BLaER1 treated with 17β-estradiol and CSF1 and Interleukin-3, amounts not matched to agents 10 nM and 100 nM (cell line): ENCODE results near the gene PANK4.
A peak's percentile ranks its signal among the peaks of the same experiment; 100 is the strongest.

Source experiments
- H3K27ac ChIP-seq, 11 experiments: shearing (Covaris generic); formaldehyde crosslinking; 2 replicates each; pipeline ENCODE4 v1.8.1; 2022
- H3K27me3 ChIP-seq, 11 experiments: shearing (Covaris generic); formaldehyde crosslinking; 2 replicates each; pipeline ENCODE4 v1.8.1; 2022
- H3K36me3 ChIP-seq, 11 experiments: shearing (Covaris generic); formaldehyde crosslinking; 2 replicates each; pipeline ENCODE4 v1.8.1; 2022
- H3K4me1 ChIP-seq, 10 experiments: shearing (Covaris generic); formaldehyde crosslinking; 2 replicates each; pipeline ENCODE4 v1.8.1; 2022
- H3K4me2 ChIP-seq, 11 experiments: shearing (Covaris generic); formaldehyde crosslinking; 2 replicates each; pipeline ENCODE4 v1.8.1; 2022
- H3K4me3 ChIP-seq, 10 experiments: shearing (Covaris generic); formaldehyde crosslinking; 2 replicates each; pipeline ENCODE4 v1.8.1; 2022
- H3K9ac ChIP-seq, 11 experiments: shearing (Covaris generic); formaldehyde crosslinking; 2 replicates each; pipeline ENCODE4 v1.8.1; 2022
- H3K9me3 ChIP-seq, 11 experiments: shearing (Covaris generic); formaldehyde crosslinking; replicated peaks in 1 of 11; 2 replicates each; pipeline ENCODE4 v1.8.1; 2022
- H4K20me1 ChIP-seq, 11 experiments: shearing (Covaris generic); formaldehyde crosslinking; 2 replicates each; pipeline ENCODE4 v1.8.1; 2022
- Cebpa-rat ChIP-seq, 11 experiments: shearing (Covaris generic); IDR thresholded peaks; 2 replicates each; pipeline ENCODE4 v1.8.1; 2022

Gene PANK4

DNA sequence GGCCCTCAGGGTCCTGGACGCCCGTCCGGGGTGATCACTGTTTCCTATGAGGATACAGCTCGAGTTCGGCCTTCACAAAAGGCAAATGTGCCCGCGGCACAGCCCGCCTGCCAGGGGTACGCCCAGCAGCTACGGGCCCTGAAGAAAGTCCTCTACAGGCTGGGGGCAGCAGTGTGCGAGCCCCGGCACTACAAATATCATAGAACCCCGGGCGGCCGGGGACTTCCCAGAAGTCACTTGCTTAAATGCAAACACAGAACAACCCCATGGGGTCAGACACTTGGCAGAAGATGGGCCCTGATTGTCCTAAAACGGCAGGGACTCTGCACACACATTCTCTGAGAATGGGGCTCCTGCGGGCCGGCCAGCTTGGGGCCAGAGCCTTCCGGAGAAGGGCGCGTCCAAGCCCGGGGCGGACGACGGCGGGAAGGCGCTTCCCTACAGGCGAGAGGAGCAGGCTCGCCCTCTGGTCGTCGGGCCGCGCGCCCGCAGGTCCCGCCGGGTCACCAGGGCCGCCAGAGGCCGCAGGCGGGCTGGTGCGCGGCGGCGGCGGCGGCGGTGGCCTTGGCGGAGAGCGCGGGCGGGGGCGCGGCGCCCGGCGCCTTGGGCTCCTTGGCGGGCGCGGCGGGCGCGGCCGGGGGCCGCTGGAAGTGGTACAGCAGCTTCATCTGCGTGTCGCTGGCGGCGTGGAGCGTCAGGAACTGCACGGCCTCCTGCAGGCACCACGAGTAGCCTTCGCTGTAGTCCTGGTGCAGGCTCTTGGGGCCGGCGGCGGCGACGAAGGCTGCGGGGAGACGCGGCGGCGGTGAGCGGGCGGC, 2.8 kb upstream of the PANK4 start:
- Histone ChIP-seq H3K4me1 (peaks cover 37 to 60% (median 53%) of the 10 kb centered on the region in 10 experiments), H4K20me1 (peaks cover 18 to 89% (median 62%) of the 10 kb centered on the region in 11 experiments), H3K4me2 (peak overlapping the region; percentile 49 to 80 (median 68)), H3K36me3 (no peaks in the 10 kb centered on the region), H3K9me3 (no peaks in the 10 kb centered on the region), H3K27ac (no peak overlapping the region), H3K4me3 (peak overlapping the region; percentile 25 to 57 (median 38); a peak in 17 of 20 replicates), H3K9ac (peak overlapping the region in 2 of 11 experiments; percentile 14 to 44; a peak in 1 of 22 replicates), H3K27me3 (peaks cover 73 to 76% (median 75%) of the 10 kb centered on the region in 11 experiments)
- no peak for TF ChIP-seq Cebpa-rat (IDR thresholded peaks at IDR 0.05)

DNA sequence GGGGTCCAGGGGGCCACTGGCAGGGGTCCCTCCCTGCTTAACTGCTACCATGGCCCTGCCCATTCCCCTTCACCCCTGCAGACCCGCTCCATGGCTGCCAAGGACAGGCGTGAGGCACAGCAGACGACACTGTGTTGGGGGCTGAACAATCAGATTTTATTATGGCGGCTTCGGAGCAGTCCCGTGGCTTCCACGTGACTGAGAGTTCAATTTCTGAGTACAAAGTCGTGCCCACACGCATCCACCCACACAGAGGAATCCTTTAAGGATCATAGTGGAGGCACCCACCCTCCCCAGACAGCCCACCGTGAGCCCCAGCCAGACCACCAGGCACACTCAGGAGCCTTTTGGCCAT, 2.2 kb upstream of the PANK4 start:
- Histone ChIP-seq H3K27me3 (peaks cover 67 to 70% (median 69%) of the 10 kb centered on the region in 11 experiments), H3K4me2 (peak overlapping the region in 7 of 11 experiments; percentile 58 to 80 (median 69); a peak in 8 of 22 replicates), H3K27ac (no peak overlapping the region), H3K36me3 (peaks cover 0 to 4% (median 0%) of the 10 kb centered on the region in 11 experiments; a peak in 1 of 22 replicates), H3K4me3 (no peak overlapping the region), H3K4me1 (peaks cover 42 to 65% (median 58%) of the 10 kb centered on the region in 10 experiments), H3K9ac (no peak overlapping the region), H3K9me3 (no peaks in the 10 kb centered on the region), H4K20me1 (peaks cover 24 to 90% (median 68%) of the 10 kb centered on the region in 11 experiments)
- TF ChIP-seq Cebpa-rat (IDR thresholded peaks at IDR 0.05), result no peak

DNA sequence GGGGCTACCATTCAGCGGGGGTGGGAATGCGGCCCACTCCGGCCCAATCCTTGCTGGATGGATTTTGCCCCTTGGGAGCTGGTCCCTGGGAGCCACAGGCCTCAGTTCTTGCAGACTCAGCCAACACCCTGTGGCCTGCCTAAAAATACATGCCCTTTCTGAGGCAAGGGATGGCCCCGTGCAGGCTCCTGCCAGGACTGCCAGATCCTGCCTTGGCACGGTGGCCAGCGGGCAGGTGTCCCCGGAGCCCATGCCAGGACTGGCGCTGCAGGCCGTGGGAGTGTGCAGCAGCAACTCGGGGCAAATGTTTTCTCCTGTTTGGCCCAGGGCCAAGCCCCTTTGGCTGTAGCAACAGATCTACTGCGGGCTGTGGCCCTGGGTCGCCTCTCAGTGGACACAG, 1.6 kb upstream of the PANK4 start:
- peaks cover 0 to 9% (median 0%) of the 10 kb centered on the region in 11 experiments; a peak in 2 of 22 replicates for H3K36me3 ChIP-seq
- no peaks in the 10 kb centered on the region for H3K9me3 ChIP-seq
- peaks cover 62 to 64% (median 64%) of the 10 kb centered on the region in 11 experiments for H3K27me3 ChIP-seq
- H3K4me3 ChIP-seq, result no peak overlapping the region
- no peak overlapping the region for H3K27ac ChIP-seq
- H3K4me2 ChIP-seq, result peak overlapping the region in 1 of 11 experiments; percentile 88; a peak in 1 of 22 replicates
- no peak for TF ChIP-seq Cebpa-rat (IDR thresholded peaks at IDR 0.05)
- H4K20me1 ChIP-seq, result peaks cover 30 to 90% (median 74%) of the 10 kb centered on the region in 11 experiments
- no peak overlapping the region for H3K9ac ChIP-seq
- peaks cover 44 to 71% (median 64%) of the 10 kb centered on the region in 10 experiments for H3K4me1 ChIP-seq

DNA sequence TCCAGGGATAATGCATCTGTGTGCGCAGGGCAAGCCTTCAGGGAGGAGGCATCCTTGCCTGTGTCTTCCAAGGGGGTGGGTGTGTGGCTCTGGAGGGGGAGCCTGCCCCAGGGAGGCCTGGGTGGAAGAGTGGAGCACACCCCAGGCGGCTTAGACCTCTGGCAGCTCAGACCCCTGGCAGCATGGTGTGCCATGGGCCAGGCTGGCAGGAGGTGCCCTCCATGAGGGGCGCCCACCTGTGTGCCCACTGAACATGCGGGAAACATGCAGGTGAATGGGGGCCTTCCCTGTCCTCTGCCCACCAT, 1.1 kb upstream of the PANK4 start:
- H3K9ac ChIP-seq, result no peak overlapping the region
- H3K4me1 ChIP-seq, result peaks cover 44 to 76% (median 68%) of the 10 kb centered on the region in 10 experiments
- no peaks in the 10 kb centered on the region for H3K9me3 ChIP-seq
- H3K4me2 ChIP-seq, result peak overlapping the region in 8 of 11 experiments; percentile 68 to 90 (median 81); a peak in 14 of 22 replicates
- no peak overlapping the region for H3K27ac ChIP-seq
- H3K36me3 ChIP-seq, result peaks cover 0 to 14% (median 0%) of the 10 kb centered on the region in 11 experiments; a peak in 5 of 22 replicates
- peaks cover 35 to 92% (median 79%) of the 10 kb centered on the region in 11 experiments for H4K20me1 ChIP-seq
- no peak for TF ChIP-seq Cebpa-rat (IDR thresholded peaks at IDR 0.05)
- no peak overlapping the region for H3K4me3 ChIP-seq
- peaks cover 58 to 59% (median 59%) of the 10 kb centered on the region in 11 experiments for H3K27me3 ChIP-seq

DNA sequence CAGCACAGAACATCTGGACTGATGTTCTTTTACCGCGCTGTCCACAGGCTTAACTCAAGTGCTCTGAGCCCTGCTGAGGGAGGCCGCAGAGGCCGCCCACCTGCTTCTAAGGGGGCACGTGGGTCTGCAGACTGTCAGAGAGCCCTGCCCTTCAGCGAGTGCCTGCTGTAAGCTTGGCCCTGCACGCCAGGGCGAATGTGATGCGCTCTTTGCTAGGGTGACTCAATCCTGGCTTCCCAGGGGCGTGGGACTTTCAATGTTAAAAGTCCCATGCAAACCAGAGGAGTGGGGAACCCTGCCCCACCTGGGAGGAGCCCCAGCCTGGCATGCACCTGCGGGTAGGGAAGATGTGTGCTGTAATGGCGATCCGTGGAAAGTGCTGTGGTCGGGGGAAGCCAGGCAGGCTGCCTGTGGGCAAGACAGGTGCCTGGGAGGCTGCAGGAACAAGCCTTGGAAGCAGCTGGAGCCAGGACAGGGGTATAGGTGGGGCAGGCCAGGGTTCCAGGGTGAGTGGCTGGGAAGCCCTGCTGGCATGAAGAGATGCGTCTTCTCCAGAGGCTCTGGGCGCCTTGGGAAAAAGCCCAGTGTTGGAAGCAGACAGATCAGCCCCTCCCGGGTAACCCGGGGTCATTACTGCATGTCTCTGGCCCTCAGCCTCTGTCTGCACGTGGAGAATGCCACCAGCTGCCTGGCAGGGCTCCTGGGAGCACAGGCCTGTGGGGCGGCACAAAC, 594 bp upstream of the PANK4 start:
- H3K9ac ChIP-seq, result peak overlapping the region in 2 of 11 experiments; percentile 37 to 41; a peak in 1 of 22 replicates
- H3K9me3 ChIP-seq, result no peaks in the 10 kb centered on the region
- TF ChIP-seq Cebpa-rat (IDR thresholded peaks at IDR 0.05), result no peak
- no peak overlapping the region for H3K27ac ChIP-seq
- peaks cover 53 to 54% (median 54%) of the 10 kb centered on the region in 11 experiments for H3K27me3 ChIP-seq
- H3K4me2 ChIP-seq, result peak overlapping the region; percentile 63 to 90 (median 79)
- H3K4me1 ChIP-seq, result peaks cover 44 to 81% (median 73%) of the 10 kb centered on the region in 10 experiments
- peak overlapping the region in 8 of 10 experiments; percentile 85 to 100 (median 91); a peak in 12 of 20 replicates for H3K4me3 ChIP-seq
- H3K36me3 ChIP-seq, result peaks cover 0 to 15% (median 0%) of the 10 kb centered on the region in 11 experiments; a peak in 7 of 22 replicates
- H4K20me1 ChIP-seq, result peaks cover 40 to 92% (median 84%) of the 10 kb centered on the region in 11 experiments

DNA sequence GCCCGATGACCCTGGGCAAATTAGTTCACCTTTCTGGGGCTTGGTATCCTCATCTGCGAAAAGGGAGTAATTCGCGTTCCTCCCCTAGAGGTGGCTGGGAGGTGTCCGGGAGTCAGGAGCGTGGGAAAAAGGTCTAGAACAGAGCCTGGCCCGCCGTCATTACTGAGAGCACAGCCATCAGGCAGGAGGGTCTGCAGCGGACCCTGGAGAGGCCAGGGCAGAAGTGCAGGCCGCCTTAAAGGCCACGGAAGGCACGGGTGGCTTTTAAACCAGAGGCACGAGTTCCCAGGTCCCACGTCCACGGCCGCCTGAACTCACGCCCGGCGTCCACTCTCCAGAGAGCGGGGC, 850 bp downstream of the PANK4 start:
- Histone ChIP-seq H3K4me2 (peak overlapping the region; percentile 93 to 100 (median 98)), H3K4me3 (peak overlapping the region; percentile 85 to 100 (median 92)), H3K9me3 (no peaks in the 10 kb centered on the region), H3K27me3 (peaks cover 39 to 40% (median 39%) of the 10 kb centered on the region in 11 experiments), H3K36me3 (peaks cover 8 to 28% (median 12%) of the 10 kb centered on the region in 11 experiments), H3K27ac (peak overlapping the region; percentile 32 to 84 (median 77); a peak in 21 of 22 replicates), H3K4me1 (peaks cover 36 to 81% (median 74%) of the 10 kb centered on the region in 10 experiments), H4K20me1 (peaks cover 54 to 93% (median 88%) of the 10 kb centered on the region in 11 experiments), H3K9ac (peak overlapping the region; percentile 80 to 95 (median 90))
- TF ChIP-seq Cebpa-rat (IDR thresholded peaks at IDR 0.05), result no peak

DNA sequence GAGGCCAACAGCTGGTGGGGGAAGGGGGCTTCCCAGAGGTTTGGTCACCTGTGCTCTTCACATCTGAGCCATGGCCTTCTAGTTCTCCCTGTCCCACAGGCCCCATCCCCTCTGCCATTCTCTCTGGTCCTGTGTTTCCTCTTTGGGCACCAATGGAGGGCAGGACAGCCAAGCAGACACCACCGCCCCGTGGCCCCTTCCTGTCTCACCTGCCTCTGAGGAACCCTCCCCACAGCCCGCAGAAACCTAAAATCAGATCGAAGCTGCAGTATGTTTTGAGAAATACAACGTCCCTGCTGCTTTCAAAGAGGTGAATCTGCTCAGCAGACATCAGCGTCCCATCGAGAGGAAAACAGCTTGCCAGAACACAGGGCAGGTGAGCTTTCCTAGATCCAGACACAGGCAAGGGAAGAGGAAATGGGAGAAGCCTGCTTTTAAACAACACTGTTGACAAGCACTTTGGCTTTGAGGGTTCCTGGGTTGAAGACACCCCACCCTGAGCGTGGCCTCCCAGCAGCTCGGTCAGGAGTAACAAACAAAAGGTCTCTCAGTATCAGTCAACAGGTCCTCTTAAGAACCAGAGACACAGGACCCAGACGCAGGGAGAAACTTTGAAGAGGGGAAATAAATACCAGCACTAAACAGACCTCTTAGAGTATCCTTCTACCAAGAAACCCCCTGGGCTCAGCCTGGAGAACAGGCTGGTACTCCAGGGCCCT, 2.3 kb downstream of the PANK4 start:
- Histone ChIP-seq H3K4me2 (peak overlapping the region; percentile 93 to 100 (median 98)), H3K4me1 (peaks cover 29 to 82% (median 74%) of the 10 kb centered on the region in 10 experiments), H3K9ac (peak overlapping the region in 9 of 11 experiments; percentile 80 to 95 (median 91); a peak in 20 of 22 replicates), H4K20me1 (peaks cover 64 to 92% (median 87%) of the 10 kb centered on the region in 11 experiments), H3K36me3 (peaks cover 13 to 39% (median 24%) of the 10 kb centered on the region in 11 experiments), H3K9me3 (no peaks in the 10 kb centered on the region), H3K4me3 (peak overlapping the region in 8 of 10 experiments; percentile 85 to 100 (median 95); a peak in 10 of 20 replicates), H3K27me3 (peaks cover 24 to 25% (median 24%) of the 10 kb centered on the region in 11 experiments), H3K27ac (peak overlapping the region in 3 of 11 experiments; percentile 6 to 48 (median 16); a peak in 1 of 22 replicates)
- no peak for TF ChIP-seq Cebpa-rat (IDR thresholded peaks at IDR 0.05)
